Mammary epithelial cell (primary cell): ENCODE data around the gene SOBP.

Source experiments
- CTCF ChIP-seq, 2 donors: IDR thresholded peaks in 1 of 2; conservative IDR thresholded peaks in 1 of 2; 2 replicates each; pipeline ENCODE4 v1.5.1; 2011 to 2012; ENCODE audit warnings: inconsistent platforms in 2 of 2, low read length in 2 of 2, mild to moderate bottlenecking in 2 of 2, control low read depth in 1 of 2, low read depth in 1 of 2; ENCODE audit not compliant: insufficient read depth in 1 of 2; ENCODE audit errors: extremely low read depth in 1 of 2
- EZH2 ChIP-seq: IDR thresholded peaks from 2 replicates; pipeline ENCODE4 v1.6.1; 2012; ENCODE audit warnings: low read length, inconsistent platforms, borderline replicate concordance

GRCh38 chr6:107656883-107657282, 167.0 kb downstream of the SOBP start:
- TF ChIP-seq CTCF (conservative IDR thresholded peaks at IDR 0.05 in 1 of 2, IDR thresholded peaks at IDR 0.05 in 1 of 2; ENCODE audit: extremely low read depth in 1 of 2, insufficient read depth in 1 of 2, low read depth in 1 of 2, low read length in 2 of 2) (no peak), EZH2 (no peak)
